ENCODE measurements around the gene CAMSAP1.

Gene CAMSAP1

GRCh38 chr9:135793221-135794056 lies 113.9 kb downstream of the CAMSAP1 start:
- no peak for ATAC-seq
- no peak for DNase-seq

- DNase-seq (no peak), ATAC-seq (peak; percentile 6)
Observed at GRCh38 chr9:135792268-135793128, 114.8 kb downstream of the CAMSAP1 start.

- ATAC-seq (peak; percentile 21), DNase-seq (no peak)
Observed at GRCh38 chr9:135791431-135792267, 115.7 kb downstream of the CAMSAP1 start.

- DNase-seq: no peak
- ATAC-seq: no peak
Observed at GRCh38 chr9:135790850-135791249, 116.5 kb downstream of the CAMSAP1 start.

- DNase-seq (no peak), ATAC-seq (no peak)
Observed at GRCh38 chr9:135790356-135790755, 117.0 kb downstream of the CAMSAP1 start.

GRCh38 chr9:135789838-135790291 lies 117.5 kb downstream of the CAMSAP1 start:
- no peak for DNase-seq

GRCh38 chr9:135788576-135789300 lies 118.6 kb downstream of the CAMSAP1 start:
- no peak for DNase-seq
- ATAC-seq: no peak

More at GRCh38 chr9:135789838-135790291, 117.5 kb downstream of the CAMSAP1 start:
- ATAC-seq: no peak

- ATAC-seq: no peak
- DNase-seq: no peak
Observed at GRCh38 chr9:135787776-135788575, 119.4 kb downstream of the CAMSAP1 start.

GRCh38 chr9:135787317-135787716 lies 120.0 kb downstream of the CAMSAP1 start:
- no peak for ATAC-seq
- no peak for DNase-seq

GRCh38 chr9:135786146-135786690 lies 121.1 kb downstream of the CAMSAP1 start:
- no peak for DNase-seq
- no peak for ATAC-seq

- DNase-seq: no peak
- ATAC-seq: no peak
Observed at GRCh38 chr9:135785013-135785575, 122.3 kb downstream of the CAMSAP1 start.

GRCh38 chr9:135783540-135784245 lies 123.7 kb downstream of the CAMSAP1 start:
- DNase-seq (no peak), ATAC-seq (no peak)

GRCh38 chr9:135782946-135783345 lies 124.4 kb downstream of the CAMSAP1 start:
- no peak for DNase-seq
- ATAC-seq: no peak

GRCh38 chr9:135780626-135781025 lies 126.7 kb downstream of the CAMSAP1 start:
- DNase-seq (no peak), ATAC-seq (no peak)

GRCh38 chr9:135780086-135780485 lies 127.3 kb downstream of the CAMSAP1 start:
- no peak for DNase-seq
- ATAC-seq: no peak

- ATAC-seq (no peak), DNase-seq (no peak)
Observed at GRCh38 chr9:135779571-135779970, 127.8 kb downstream of the CAMSAP1 start.

GRCh38 chr9:135778421-135778820 lies 128.9 kb downstream of the CAMSAP1 start:
- ATAC-seq: no peak

GRCh38 chr9:135777623-135778177 lies 129.6 kb downstream of the CAMSAP1 start:
- ATAC-seq (no peak), DNase-seq (no peak)

More at GRCh38 chr9:135778421-135778820, 128.9 kb downstream of the CAMSAP1 start:
- DNase-seq: no peak

Measured in stimulated activated naive CD8-positive, alpha-beta T cell treated with anti-CD3 and anti-CD28 coated beads, Interleukin-15, Interleukin-2, amounts not matched to agents 100 U/mL and 50 U/mL, for 24 hours (primary cell).